Spinal cord (tissue), 10 donors: ENCODE data around the gene CMC1. TPM values are rescaled to one million over a fixed set of nuclear protein-coding genes. Genes with fewer than 3 reads are reported as not detected.
"Not testable (repeated sequence)": the region's sequence is repeated elsewhere in the genome, so short reads cannot be mapped to it uniquely, and the experiment has no call there.

Experiments used
- DNase-seq, 6 donors: peaks; one replicate each; pipeline versions ENCODE4 v3.0.0 to v3.0.0-alpha.2; 2013 to 2015; ENCODE audit warnings: low spot score in 6 of 6, low read depth in 4 of 6
- H3K27ac ChIP-seq: one replicate; pipeline ENCODE4 v1.5.1; 2013; ENCODE audit warnings: low read depth, low read length, control low read depth
- H3K27me3 ChIP-seq: one replicate; pipeline ENCODE4 v1.6.1; 2013; ENCODE audit warnings: low read length; ENCODE audit not compliant: control insufficient read depth, insufficient read depth
- H3K36me3 ChIP-seq: one replicate; pipeline ENCODE4 v1.6.1; 2013; ENCODE audit warnings: low read length; ENCODE audit not compliant: control insufficient read depth, insufficient read depth
- H3K4me1 ChIP-seq: one replicate; pipeline ENCODE4 v1.6.1; 2013; ENCODE audit warnings: low read length; ENCODE audit not compliant: control insufficient read depth, insufficient read depth
- H3K4me3 ChIP-seq: one replicate; pipeline ENCODE4 v1.5.1; 2013; ENCODE audit warnings: low read depth, low read length, control low read depth
- H3K9me3 ChIP-seq: one replicate; pipeline ENCODE4 v1.6.1; 2013; ENCODE audit warnings: low read length; ENCODE audit not compliant: control insufficient read depth, insufficient read depth
- WGBS: methylation state at CpG from one replicate; pipeline ENCODE4 v1.1.5; 2013; ENCODE audit warnings: missing lambda C conversion rate; ENCODE audit not compliant: insufficient coverage; 5-methylcytosine and 5-hydroxymethylcytosine counted together
- long read RNA-seq, 4 donors: transcript quantifications; one replicate each; lab custom pipeline, GENCODE V29; 2026
- polyA plus RNA-seq, 2 donors: library from polyadenylated mRNA; unstranded; fragments of 120-200 nt; gene quantifications; one replicate each; pipeline ENCODE4 v1.2.1, GENCODE V29; 2013; ENCODE audit not compliant: insufficient read length in 2 of 2
- total RNA-seq, 2 donors: library from RNA; depleted of rRNA in 1 of 2; stranded (reverse); fragments of 120-200 nt in 1 of 2; fragments of >200 nt in 1 of 2; gene quantifications; one replicate each; pipeline versions ENCODE4 v1.2.3 to v1.2.4, GENCODE V29; 2013 to 2014
- donor health status: healthy.

Gene CMC1, protein sequence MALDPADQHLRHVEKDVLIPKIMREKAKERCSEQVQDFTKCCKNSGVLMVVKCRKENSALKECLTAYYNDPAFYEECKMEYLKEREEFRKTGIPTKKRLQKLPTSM
- total RNA-seq, result 10 to 100 TPM in 1 of 2 donors, 1 to 10 TPM in 1; 8.5 to 13.2 TPM
- polyA plus RNA-seq, result 10 to 100 TPM; 21.1 to 22.9 TPM
- long read RNA-seq, donor 1, full-length matches to known transcripts, result 25 of 140 reads
- long read RNA-seq, donor 1, partial matches to known transcripts, result 100 of 140 reads
- long read RNA-seq, donor 1, other reads (novel, unspliced or antisense), result 15 of 140 reads
- long read RNA-seq, donor 2, full-length matches to known transcripts, result 8 of 8 reads
- long read RNA-seq, donor 2, partial matches to known transcripts, result 0 of 8 reads
- long read RNA-seq, donor 2, other reads (novel, unspliced or antisense), result 0 of 8 reads
- long read RNA-seq, donor 3, full-length matches to known transcripts, result 10 of 10 reads
- long read RNA-seq, donor 3, partial matches to known transcripts, result 0 of 10 reads
- long read RNA-seq, donor 3, other reads (novel, unspliced or antisense), result 0 of 10 reads
- long read RNA-seq, donor 4, full-length matches to known transcripts, result 42 of 42 reads
- long read RNA-seq, donor 4, partial matches to known transcripts, result 0 of 42 reads
- long read RNA-seq, donor 4, other reads (novel, unspliced or antisense), result 0 of 42 reads

- WGBS, result under 1% methylated on average over 64 of the region's 68 CpGs
- H3K9me3 ChIP-seq, result peaks cover 2% of the 10 kb centered on the region
- H3K27me3 ChIP-seq, result no peaks in the 10 kb centered on the region
- peaks cover 5% of the 10 kb centered on the region for H3K4me1 ChIP-seq
- peak within 1 kb of the TSS; percentile 43 for H3K27ac ChIP-seq
- no peaks in the 10 kb centered on the region for H3K36me3 ChIP-seq
- DNase-seq, result peak; percentile 84 to 99 (median 92)
- peak within 1 kb of the TSS; percentile 82 for H3K4me3 ChIP-seq
Measured at GRCh38 chr3:28241221-28242160, at the start of gene CMC1. CMC1 (plus strand) TSS chr3:28241619; CDS start chr3:28241794, 175 bp downstream.

DNA sequence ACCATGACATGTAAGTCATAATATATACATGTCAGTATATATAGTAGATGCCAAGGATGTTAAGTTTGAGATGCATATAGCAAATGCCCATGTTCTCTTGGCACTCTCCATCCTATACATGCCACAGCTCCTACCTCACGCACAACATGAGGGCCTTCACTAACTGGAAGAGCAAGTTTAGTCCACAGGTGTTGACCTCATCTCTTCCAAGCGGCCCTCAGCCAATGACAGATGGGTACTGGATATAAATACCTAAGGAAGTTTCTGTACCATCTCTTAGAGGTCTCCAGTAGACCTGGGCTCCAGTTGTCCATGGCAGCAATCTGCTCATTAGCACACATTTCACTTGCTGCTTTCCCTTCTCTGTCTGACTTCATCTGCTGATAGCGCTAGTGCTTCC is 43.3 kb upstream of the CMC1 start:
- 100% methylated on average over 2 of the region's 3 CpGs for WGBS
- Histone ChIP-seq H3K4me3 (no peak overlapping the region), H3K27ac (no peak overlapping the region), H3K36me3 (no peaks in the 10 kb centered on the region), H3K9me3 (no peaks in the 10 kb centered on the region), H3K4me1 (no peaks in the 10 kb centered on the region), H3K27me3 (no peaks in the 10 kb centered on the region)
- no peak for DNase-seq

DNA sequence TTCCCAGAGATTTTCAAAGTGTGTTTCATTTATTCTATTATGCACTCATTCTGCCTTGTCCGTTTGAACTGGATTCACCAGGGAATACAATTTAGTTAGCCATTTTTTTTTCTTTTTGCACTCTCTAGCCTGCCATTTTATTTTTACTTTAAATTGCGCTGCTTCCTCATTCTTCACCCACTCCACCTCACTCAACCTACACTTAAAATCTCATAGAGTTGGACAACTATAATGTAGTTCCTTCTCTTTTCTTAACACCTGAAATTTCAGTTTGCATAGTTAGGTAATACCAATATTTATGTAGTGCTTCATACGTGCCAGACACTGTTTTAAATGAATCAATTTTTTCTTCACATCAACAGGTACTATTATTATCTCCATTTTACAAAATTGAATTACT is 42.4 kb upstream of the CMC1 start:
- no peaks in the 10 kb centered on the region for H3K4me1 ChIP-seq
- no peaks in the 10 kb centered on the region for H3K27me3 ChIP-seq
- 80% methylated on average over 1 of the region's 3 CpGs for WGBS
- H3K4me3 ChIP-seq, result no peak overlapping the region
- H3K36me3 ChIP-seq, result no peaks in the 10 kb centered on the region
- H3K27ac ChIP-seq, result no peak overlapping the region
- no peak for DNase-seq
- H3K9me3 ChIP-seq, result no peaks in the 10 kb centered on the region

DNA sequence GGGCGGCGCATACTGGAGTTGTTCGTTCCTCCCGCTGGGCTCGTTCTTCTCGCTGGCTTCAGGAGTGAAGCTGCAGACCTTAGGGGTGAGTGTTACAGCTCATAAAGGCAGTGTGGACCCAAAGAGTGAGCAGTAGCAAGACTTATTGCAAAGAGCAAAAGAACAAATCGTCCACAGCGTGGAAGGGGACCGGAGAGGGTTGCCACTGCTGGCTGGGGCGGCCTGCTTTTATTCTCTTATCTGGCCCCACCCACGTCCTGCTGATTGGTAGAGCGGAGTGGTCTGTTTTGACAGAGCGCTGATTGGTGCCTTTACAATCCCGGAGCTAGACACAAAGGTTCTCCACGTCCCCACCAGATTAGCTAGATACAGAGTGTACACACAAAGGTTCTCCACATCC is 41.8 kb upstream of the CMC1 start:
- H3K9me3 ChIP-seq, DNase-seq, H3K27me3 ChIP-seq, H3K36me3 ChIP-seq, H3K4me3 ChIP-seq, H3K4me1 ChIP-seq, H3K27ac ChIP-seq: not testable (repeated sequence)
- 99% methylated on average over 13 of the region's 15 CpGs for WGBS

GRCh38 chr3:28200366-28200848 is 41.0 kb upstream of the CMC1 start:
- 55% methylated on average over 47 of the region's 47 CpGs for WGBS
- H3K27me3 ChIP-seq, H3K4me1 ChIP-seq, H3K4me3 ChIP-seq, DNase-seq, H3K27ac ChIP-seq, H3K9me3 ChIP-seq, H3K36me3 ChIP-seq: not testable (repeated sequence)

GRCh38 chr3:28206479-28206878 is 34.9 kb upstream of the CMC1 start:
- no CpG with 5 or more reads among the region's 2 CpGs for WGBS

GRCh38 chr3:28207000-28207733 is 34.3 kb upstream of the CMC1 start:
- no peak for DNase-seq
- Histone ChIP-seq H3K36me3 (no peaks in the 10 kb centered on the region), H3K4me1 (no peaks in the 10 kb centered on the region), H3K4me3 (no peak overlapping the region), H3K27me3 (no peaks in the 10 kb centered on the region), H3K27ac (no peak overlapping the region), H3K9me3 (no peaks in the 10 kb centered on the region)
- WGBS, result 93% methylated on average over 2 of the region's 7 CpGs

More at GRCh38 chr3:28206479-28206878, 34.9 kb upstream of the CMC1 start:
- no peaks in the 10 kb centered on the region for H3K36me3 ChIP-seq
- no peaks in the 10 kb centered on the region for H3K4me1 ChIP-seq
- no peaks in the 10 kb centered on the region for H3K9me3 ChIP-seq
- H3K4me3 ChIP-seq, result no peak overlapping the region
- no peak for DNase-seq
- H3K27me3 ChIP-seq, result no peaks in the 10 kb centered on the region
- no peak overlapping the region for H3K27ac ChIP-seq

GRCh38 chr3:28210968-28211713 is 30.3 kb upstream of the CMC1 start:
- WGBS, result no CpG with 5 or more reads among the region's 1 CpG
- Histone ChIP-seq H3K4me3 (no peak overlapping the region), H3K9me3 (no peaks in the 10 kb centered on the region), H3K27me3 (no peaks in the 10 kb centered on the region), H3K27ac (no peak overlapping the region), H3K4me1 (no peaks in the 10 kb centered on the region), H3K36me3 (no peaks in the 10 kb centered on the region)
- no peak for DNase-seq
